Measurements from ENCODE around the gene RGPD8.
"Not testable (repeated sequence)": the region's sequence is repeated elsewhere in the genome, so short reads cannot be mapped to it uniquely, and the experiment has no call there.

Gene RGPD8

DNA sequence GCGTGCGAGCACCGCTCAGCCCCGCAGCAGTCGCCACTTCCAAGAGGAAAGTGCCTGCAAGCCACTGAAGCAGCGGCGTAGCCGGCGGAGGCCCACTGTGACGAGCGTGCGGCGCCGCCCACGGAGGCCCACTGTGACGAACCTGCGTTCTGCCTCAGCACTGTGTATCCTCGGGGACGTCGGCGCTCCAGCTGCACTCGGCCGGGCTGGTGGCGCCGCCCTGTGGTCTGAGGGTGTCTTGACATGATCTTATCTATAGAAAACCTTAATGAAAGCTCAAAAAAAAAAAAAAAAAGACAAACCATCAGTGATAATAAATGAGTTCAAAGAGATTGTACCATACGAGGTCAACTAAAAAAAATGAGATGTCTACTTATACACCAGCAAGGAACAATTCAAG lies at the start of gene RGPD8:
TSS of gene RGPD8 (minus strand) at position 166 of the 400 bp plus-strand sequence. CDS start 192 bp downstream, outside the sequence.
- Histone ChIP-seq H3K4me3 (ENCODE audit: low read length in 2 of 2) (peak within 1 kb of the TSS; percentile 41 to 58), H3K9ac (ENCODE audit: low read length in 2 of 2) (peak within 1 kb of the TSS in 1 of 2 donors; percentile 41)
- H3K36me3 ChIP-seq (ENCODE audit: control insufficient read depth in 2 of 2, insufficient read depth in 2 of 2, low read length in 2 of 2); H3K27me3 ChIP-seq (ENCODE audit: control insufficient read depth in 1 of 2, insufficient read depth in 2 of 2, low read length in 2 of 2); H3K4me1 ChIP-seq (ENCODE audit: control insufficient read depth, insufficient read depth, low read length); H3K27ac ChIP-seq (ENCODE audit: low read length); H3K9me3 ChIP-seq (ENCODE audit: control insufficient read depth in 2 of 2, low read length in 2 of 2): not testable (repeated sequence)

DNA sequence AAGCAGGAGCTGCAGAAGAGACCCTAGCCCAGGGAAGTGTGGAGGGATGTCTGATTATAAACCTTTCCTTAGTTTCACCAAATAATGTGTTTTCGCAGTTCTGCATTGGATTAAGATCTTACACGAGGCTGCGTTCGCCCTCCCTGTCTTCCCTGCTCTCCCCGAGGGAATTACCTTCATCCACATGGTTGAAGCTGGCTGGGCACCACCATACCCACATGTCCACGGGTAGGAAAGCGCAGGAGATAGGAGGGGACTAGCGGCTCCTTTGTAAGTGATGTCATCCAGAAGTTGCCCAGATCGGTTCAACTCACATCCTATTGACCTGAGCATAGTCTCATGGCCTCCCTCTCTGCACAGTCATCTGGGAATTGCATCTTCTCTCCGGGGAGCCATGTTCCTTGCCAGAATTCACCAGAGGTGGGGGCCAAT lies 49.6 kb upstream of the RGPD8 start:
- Histone ChIP-seq H3K27ac (ENCODE audit: low read length) (peak overlapping the region; percentile 74), H3K4me3 (ENCODE audit: low read length in 2 of 2) (peak overlapping the region; percentile 82 to 89), H3K36me3 (ENCODE audit: control insufficient read depth in 2 of 2, insufficient read depth in 2 of 2, low read length in 2 of 2) (peaks cover 0 to 2% of the 10 kb centered on the region in 2 donors), H3K9me3 (ENCODE audit: control insufficient read depth in 2 of 2, low read length in 2 of 2) (no peaks in the 10 kb centered on the region), H3K9ac (ENCODE audit: low read length in 2 of 2) (peak overlapping the region; percentile 78 to 82), H3K4me1 (ENCODE audit: control insufficient read depth, insufficient read depth, low read length) (peaks cover 22% of the 10 kb centered on the region), H3K27me3 (ENCODE audit: control insufficient read depth in 1 of 2, insufficient read depth in 2 of 2, low read length in 2 of 2) (no peaks in the 10 kb centered on the region)

DNA sequence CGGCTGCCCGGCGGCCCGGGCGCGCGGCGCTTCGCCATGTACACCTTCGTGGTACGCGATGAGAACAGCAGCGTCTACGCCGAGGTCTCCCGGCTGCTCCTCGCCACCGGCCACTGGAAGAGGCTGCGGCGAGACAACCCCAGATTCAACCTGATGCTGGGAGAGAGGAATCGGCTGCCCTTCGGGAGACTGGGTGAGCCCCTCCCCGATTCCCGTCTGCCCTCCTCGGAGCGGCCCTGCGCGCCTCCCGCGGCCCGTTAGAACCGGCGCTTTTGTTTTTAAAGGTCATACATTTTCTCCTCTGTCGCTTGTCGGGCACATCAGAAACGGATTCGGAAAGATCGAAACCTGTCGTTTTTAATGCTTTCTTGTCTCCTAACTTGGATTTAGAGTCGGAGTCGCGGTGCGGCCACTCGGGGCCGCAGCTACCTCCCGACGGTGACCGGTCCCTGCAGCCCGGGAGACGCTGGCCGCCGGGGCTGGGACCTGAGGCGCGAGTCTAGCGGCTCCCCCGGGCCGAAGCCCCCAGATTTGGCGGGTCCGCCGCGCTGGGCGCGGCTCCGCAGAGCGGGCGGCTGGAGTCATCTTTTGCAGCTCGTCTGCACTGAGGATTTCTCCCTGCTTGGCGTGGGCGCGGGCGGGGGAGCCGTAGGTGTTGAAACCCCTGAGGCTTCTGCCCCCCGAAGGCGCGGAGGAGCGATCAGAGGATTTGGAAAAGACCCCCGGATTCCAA lies 49.0 kb upstream of the RGPD8 start:
- Histone ChIP-seq H3K36me3 (ENCODE audit: control insufficient read depth in 2 of 2, insufficient read depth in 2 of 2, low read length in 2 of 2) (no peaks in the 10 kb centered on the region), H3K4me1 (ENCODE audit: control insufficient read depth, insufficient read depth, low read length) (peaks cover 22% of the 10 kb centered on the region), H3K27me3 (ENCODE audit: control insufficient read depth in 1 of 2, insufficient read depth in 2 of 2, low read length in 2 of 2) (no peaks in the 10 kb centered on the region), H3K27ac (ENCODE audit: low read length) (peak overlapping the region; percentile 74), H3K9me3 (ENCODE audit: control insufficient read depth in 2 of 2, low read length in 2 of 2) (no peaks in the 10 kb centered on the region), H3K4me3 (ENCODE audit: low read length in 2 of 2) (peak overlapping the region; percentile 82 to 89), H3K9ac (ENCODE audit: low read length in 2 of 2) (peak overlapping the region; percentile 78 to 82)

DNA sequence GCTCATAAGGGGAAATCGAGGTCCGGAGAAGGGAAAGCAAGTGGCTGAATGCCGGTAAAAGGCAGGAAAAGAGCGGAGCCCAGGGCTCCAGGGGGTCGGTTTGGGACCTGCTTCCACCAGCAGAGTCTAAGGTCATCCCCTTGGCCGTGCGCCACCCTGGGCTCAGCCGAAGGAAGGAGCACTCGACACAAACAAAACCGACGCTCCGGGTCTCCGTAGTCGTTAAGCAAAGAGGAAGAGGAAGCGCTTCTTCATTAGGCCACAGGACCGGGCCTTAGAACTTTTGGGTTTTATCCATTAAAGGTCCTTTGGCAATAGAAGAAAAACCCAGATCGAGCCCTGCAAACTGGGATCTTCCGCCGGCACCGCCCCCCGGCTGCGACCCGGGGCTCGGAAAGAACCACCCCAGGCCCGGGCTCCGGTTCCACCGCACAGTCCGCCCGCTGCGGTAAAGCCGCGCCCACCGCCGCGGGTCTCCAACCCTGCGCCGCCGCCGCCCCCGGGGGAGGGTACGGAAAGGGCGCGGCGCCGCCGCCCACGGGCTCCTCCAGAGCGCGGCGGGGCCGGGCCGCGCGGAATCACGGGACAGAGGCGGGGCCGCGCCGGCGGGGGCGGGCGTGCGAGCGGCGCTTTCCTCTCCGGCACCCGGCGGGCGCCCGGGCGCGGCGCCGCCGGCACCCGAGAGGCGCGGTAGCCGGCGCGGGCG lies 48.2 kb upstream of the RGPD8 start, which contains the start of gene TTL:
TSS of gene TTL (plus strand) at position 629 of the 706 bp plus-strand sequence. CDS start 189 bp downstream, outside the sequence.
- no peaks in the 10 kb centered on the region for H3K9me3 ChIP-seq (ENCODE audit: control insufficient read depth in 2 of 2, low read length in 2 of 2)
- peak within 1 kb of the TSS; percentile 78 to 82 for H3K9ac ChIP-seq (ENCODE audit: low read length in 2 of 2)
- no peaks in the 10 kb centered on the region for H3K36me3 ChIP-seq (ENCODE audit: control insufficient read depth in 2 of 2, insufficient read depth in 2 of 2, low read length in 2 of 2)
- H3K4me3 ChIP-seq (ENCODE audit: low read length in 2 of 2) = peak within 1 kb of the TSS; percentile 82 to 89
- peaks cover 22% of the 10 kb centered on the region for H3K4me1 ChIP-seq (ENCODE audit: control insufficient read depth, insufficient read depth, low read length)
- H3K27me3 ChIP-seq (ENCODE audit: control insufficient read depth in 1 of 2, insufficient read depth in 2 of 2, low read length in 2 of 2) = no peaks in the 10 kb centered on the region
- H3K27ac ChIP-seq (ENCODE audit: low read length) = peak within 1 kb of the TSS; percentile 74

DNA sequence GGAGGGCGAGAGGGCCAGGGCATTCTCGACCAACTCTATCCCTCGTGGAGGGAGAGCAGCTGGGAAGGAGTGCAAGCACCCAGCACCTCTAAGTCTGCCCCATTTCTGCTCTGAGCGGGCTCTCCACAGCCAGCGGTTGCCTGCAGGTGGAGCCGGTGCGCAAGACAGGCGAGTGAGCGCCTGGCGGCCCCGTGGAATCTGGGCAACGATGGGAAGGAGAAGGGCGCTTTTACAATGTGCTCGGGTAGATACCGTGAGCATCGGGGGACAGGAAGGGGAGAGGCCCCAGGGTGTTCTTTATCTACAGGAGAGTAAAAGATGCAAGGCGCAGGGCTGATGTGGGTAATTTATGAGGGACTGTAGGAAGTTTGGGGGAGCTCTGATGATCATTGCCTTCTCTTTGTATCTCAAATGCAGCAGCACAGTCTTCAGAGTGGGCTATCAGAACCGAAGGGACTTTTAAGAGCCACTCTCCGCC lies 47.6 kb upstream of the RGPD8 start:
- peak overlapping the region; percentile 70 for H3K27ac ChIP-seq (ENCODE audit: low read length)
- no peaks in the 10 kb centered on the region for H3K27me3 ChIP-seq (ENCODE audit: control insufficient read depth in 1 of 2, insufficient read depth in 2 of 2, low read length in 2 of 2)
- H3K9me3 ChIP-seq (ENCODE audit: control insufficient read depth in 2 of 2, low read length in 2 of 2) = no peaks in the 10 kb centered on the region
- peaks cover 22% of the 10 kb centered on the region for H3K4me1 ChIP-seq (ENCODE audit: control insufficient read depth, insufficient read depth, low read length)
- no peaks in the 10 kb centered on the region for H3K36me3 ChIP-seq (ENCODE audit: control insufficient read depth in 2 of 2, insufficient read depth in 2 of 2, low read length in 2 of 2)
- H3K9ac ChIP-seq (ENCODE audit: low read length in 2 of 2) = peak overlapping the region; percentile 19 to 76
- H3K4me3 ChIP-seq (ENCODE audit: low read length in 2 of 2) = peak overlapping the region; percentile 58 to 80

DNA sequence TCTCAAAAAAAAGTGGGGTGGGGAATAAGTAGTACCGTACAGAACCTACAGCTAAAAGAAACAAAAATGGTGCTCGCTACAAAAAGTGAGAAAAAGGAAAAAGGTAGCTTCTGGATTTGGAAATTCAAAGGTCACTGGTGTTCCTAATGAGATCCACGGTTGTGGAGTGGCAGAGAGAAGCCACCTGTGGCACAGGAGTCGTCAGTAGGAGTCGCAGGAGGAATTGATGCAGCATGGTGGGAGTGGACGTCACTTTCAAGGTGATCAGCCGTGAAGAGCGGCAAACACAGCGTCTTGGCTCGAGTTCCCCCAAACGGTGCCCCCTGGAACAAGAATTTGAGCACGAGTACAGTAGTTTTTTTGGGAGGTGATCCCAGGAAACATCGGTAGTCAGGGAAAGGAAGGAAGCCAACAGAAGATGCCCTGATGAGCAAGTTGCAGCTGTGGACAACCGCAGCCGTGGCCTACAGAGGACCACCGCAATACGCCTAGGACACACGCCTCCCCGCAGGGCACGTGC lies 47.1 kb upstream of the RGPD8 start:
- H3K4me3 ChIP-seq (ENCODE audit: low read length in 2 of 2) = peak overlapping the region; percentile 58 to 80
- no peaks in the 10 kb centered on the region for H3K27me3 ChIP-seq (ENCODE audit: control insufficient read depth in 1 of 2, insufficient read depth in 2 of 2, low read length in 2 of 2)
- H3K9me3 ChIP-seq (ENCODE audit: control insufficient read depth in 2 of 2, low read length in 2 of 2) = no peaks in the 10 kb centered on the region
- no peaks in the 10 kb centered on the region for H3K36me3 ChIP-seq (ENCODE audit: control insufficient read depth in 2 of 2, insufficient read depth in 2 of 2, low read length in 2 of 2)
- no peak overlapping the region for H3K27ac ChIP-seq (ENCODE audit: low read length)
- H3K4me1 ChIP-seq (ENCODE audit: control insufficient read depth, insufficient read depth, low read length) = peaks cover 22% of the 10 kb centered on the region
- peak overlapping the region in 1 of 2 donors; percentile 76 for H3K9ac ChIP-seq (ENCODE audit: low read length in 2 of 2)

DNA sequence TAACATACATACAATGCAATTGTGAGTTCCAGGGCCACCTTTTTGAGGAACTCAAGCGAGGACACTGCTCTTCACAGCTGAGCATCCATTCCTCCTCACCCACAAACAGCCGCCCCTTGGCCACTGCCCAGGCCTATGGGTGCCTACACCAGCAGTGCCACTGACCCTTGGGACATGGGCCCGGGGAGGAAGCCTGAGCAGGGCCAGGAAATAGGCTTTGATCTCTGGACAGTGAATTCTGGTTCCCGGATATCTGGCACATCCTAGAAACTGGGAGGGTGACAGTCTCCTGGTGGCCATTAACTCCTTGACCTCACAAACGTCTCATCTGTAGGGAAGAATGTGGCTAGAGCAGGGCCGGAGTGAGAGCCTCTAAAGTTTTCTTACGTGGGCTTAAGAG lies 43.0 kb upstream of the RGPD8 start:
- peaks cover 9% of the 10 kb centered on the region for H3K4me1 ChIP-seq (ENCODE audit: control insufficient read depth, insufficient read depth, low read length)

DNA sequence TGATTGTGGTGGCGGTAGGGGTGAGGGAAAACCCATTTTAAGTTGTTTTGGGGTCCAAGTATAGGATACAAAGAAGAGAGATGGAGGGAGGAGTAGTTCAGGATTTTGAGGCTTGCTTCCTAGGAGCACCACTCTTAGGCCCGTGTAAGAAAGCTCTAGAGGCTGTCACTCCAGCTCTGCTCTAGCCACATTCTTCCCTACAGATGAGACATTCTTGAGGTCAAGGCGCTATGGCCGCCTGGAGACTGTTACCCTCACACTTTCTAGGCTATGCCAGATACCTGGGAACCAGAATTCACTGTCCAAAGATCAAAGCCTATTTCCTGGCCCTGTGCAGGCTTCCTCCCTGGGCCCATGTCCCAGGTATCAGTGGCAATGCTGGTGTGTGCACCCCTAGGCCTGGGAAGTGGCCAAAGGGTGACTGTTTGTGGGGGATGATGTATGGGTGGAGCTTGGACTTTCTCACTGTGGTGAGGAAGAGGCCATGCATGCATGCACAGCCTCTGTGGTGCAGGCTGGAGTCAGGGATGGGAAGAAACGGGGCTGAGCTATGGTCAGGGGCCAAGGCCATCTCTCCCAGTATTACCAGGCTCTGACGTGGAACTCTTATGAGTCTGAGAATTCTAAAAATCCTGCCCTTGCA lies 41.5 kb upstream of the RGPD8 start:
- Histone ChIP-seq H3K4me3 (ENCODE audit: low read length in 2 of 2) (no peak overlapping the region), H3K9ac (ENCODE audit: low read length in 2 of 2) (no peak overlapping the region), H3K27ac (ENCODE audit: low read length) (no peak overlapping the region), H3K27me3 (ENCODE audit: control insufficient read depth in 1 of 2, insufficient read depth in 2 of 2, low read length in 2 of 2) (no peaks in the 10 kb centered on the region), H3K9me3 (ENCODE audit: control insufficient read depth in 2 of 2, low read length in 2 of 2) (no peaks in the 10 kb centered on the region), H3K4me1 (ENCODE audit: control insufficient read depth, insufficient read depth, low read length) (no peaks in the 10 kb centered on the region), H3K36me3 (ENCODE audit: control insufficient read depth in 2 of 2, insufficient read depth in 2 of 2, low read length in 2 of 2) (no peaks in the 10 kb centered on the region)

More for the DNA sequence above, 43.0 kb upstream of the RGPD8 start:
- H3K27ac ChIP-seq (ENCODE audit: low read length) = no peak overlapping the region
- no peaks in the 10 kb centered on the region for H3K9me3 ChIP-seq (ENCODE audit: control insufficient read depth in 2 of 2, low read length in 2 of 2)
- no peak overlapping the region for H3K9ac ChIP-seq (ENCODE audit: low read length in 2 of 2)
- H3K4me3 ChIP-seq (ENCODE audit: low read length in 2 of 2) = no peak overlapping the region
- H3K36me3 ChIP-seq (ENCODE audit: control insufficient read depth in 2 of 2, insufficient read depth in 2 of 2, low read length in 2 of 2) = no peaks in the 10 kb centered on the region
- H3K27me3 ChIP-seq (ENCODE audit: control insufficient read depth in 1 of 2, insufficient read depth in 2 of 2, low read length in 2 of 2) = no peaks in the 10 kb centered on the region

DNA sequence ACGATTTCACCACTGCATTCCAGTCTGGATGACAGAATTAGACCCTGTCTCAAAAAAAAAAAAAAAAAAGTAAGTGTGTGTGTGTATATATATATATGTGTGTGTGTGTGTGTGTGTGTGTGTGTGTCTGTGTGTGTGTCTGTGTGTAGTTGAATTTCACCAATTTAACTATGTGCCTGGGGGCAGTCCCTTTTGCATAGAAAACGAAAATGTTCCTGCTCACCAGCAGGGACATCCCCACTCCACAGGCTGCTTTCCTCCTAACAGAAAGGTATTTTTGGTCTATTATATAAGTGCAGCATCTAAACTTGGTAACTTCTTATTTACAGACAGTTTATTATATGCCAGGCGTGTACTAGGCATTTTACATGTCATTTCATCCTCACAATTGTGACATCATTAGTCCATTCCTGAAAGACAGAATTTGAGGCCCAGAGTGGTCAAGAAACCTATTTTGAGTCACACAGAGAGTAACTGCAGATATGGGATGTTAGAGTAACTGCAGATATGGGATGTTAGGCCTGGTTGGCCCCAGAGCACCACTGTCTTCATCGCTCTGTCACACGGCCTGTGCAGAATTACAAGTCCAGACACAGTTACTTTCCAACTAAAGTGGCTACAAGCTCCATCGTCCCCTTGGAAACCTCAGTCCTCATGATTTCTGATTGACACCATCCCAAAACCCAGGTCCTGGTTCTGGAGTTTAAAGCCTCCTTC lies 39.3 kb upstream of the RGPD8 start:
- H3K36me3 ChIP-seq (ENCODE audit: control insufficient read depth in 2 of 2, insufficient read depth in 2 of 2, low read length in 2 of 2) = no peaks in the 10 kb centered on the region
- H3K4me1 ChIP-seq (ENCODE audit: control insufficient read depth, insufficient read depth, low read length) = no peaks in the 10 kb centered on the region
- no peak overlapping the region for H3K4me3 ChIP-seq (ENCODE audit: low read length in 2 of 2)
- no peaks in the 10 kb centered on the region for H3K27me3 ChIP-seq (ENCODE audit: control insufficient read depth in 1 of 2, insufficient read depth in 2 of 2, low read length in 2 of 2)
- no peak overlapping the region for H3K9ac ChIP-seq (ENCODE audit: low read length in 2 of 2)
- no peak overlapping the region for H3K27ac ChIP-seq (ENCODE audit: low read length)
- H3K9me3 ChIP-seq (ENCODE audit: control insufficient read depth in 2 of 2, low read length in 2 of 2) = no peaks in the 10 kb centered on the region

DNA sequence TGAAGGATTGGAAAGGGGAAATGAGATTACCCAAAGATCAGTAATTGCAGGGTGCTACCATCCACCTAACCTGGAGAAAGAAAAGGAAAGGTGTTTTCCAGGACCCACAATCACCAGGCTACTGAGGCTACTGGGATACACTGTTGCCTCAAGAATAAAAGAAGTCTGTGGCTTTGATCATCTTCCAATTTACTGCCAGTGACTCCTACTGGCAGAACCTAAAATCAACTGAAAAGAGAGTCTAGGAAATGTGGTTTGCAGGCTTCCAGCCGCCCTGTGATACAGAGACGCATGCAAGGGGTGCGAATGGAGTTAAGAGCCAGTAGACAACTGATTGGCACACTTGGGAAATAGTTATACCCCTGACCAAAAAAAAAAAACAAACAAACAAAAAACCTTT lies 31.9 kb upstream of the RGPD8 start:
- H3K9me3 ChIP-seq (ENCODE audit: control insufficient read depth in 2 of 2, low read length in 2 of 2) = no peaks in the 10 kb centered on the region
- H3K4me3 ChIP-seq (ENCODE audit: low read length in 2 of 2) = no peak overlapping the region
- H3K27ac ChIP-seq (ENCODE audit: low read length) = no peak overlapping the region
- no peaks in the 10 kb centered on the region for H3K4me1 ChIP-seq (ENCODE audit: control insufficient read depth, insufficient read depth, low read length)
- peaks cover 0 to 2% of the 10 kb centered on the region in 2 donors for H3K27me3 ChIP-seq (ENCODE audit: control insufficient read depth in 1 of 2, insufficient read depth in 2 of 2, low read length in 2 of 2)
- H3K36me3 ChIP-seq (ENCODE audit: control insufficient read depth in 2 of 2, insufficient read depth in 2 of 2, low read length in 2 of 2) = no peaks in the 10 kb centered on the region
- H3K9ac ChIP-seq (ENCODE audit: low read length in 2 of 2) = no peak overlapping the region
